IMR-90 (cell line): Measurements from ENCODE around the gene PAM. TPM values are rescaled to one million over a fixed set of nuclear protein-coding genes. Genes with fewer than 3 reads are reported as not detected.

Experiments used
- ATAC-seq: fragments of 200-7000 bp; cut with Tn5 transposase; 2 replicates; pipeline ENCODE4 v1.9.1; 2020; ENCODE audit warnings: low read depth, mild to moderate bottlenecking, moderate library complexity
- BruUV-seq: library from RNA; stranded (reverse); fragments of 400-500 nt; replicated peaks from 2 replicates; lab custom pipeline; 2021; lab: Mats Ljungman, UMichigan
- CTCF ChIA-PET: fragments of 300-600 bp; formaldehyde crosslinking; extraction: SDS; loops from one replicate; lab custom pipeline; 2021; ENCODE audit warnings: antibody characterized with exemption; lab: Yijun Ruan, JAX
- POLR2A ChIA-PET: fragments of 300-600 bp; sonication (Branson Sonifier 250); formaldehyde crosslinking; loops from one replicate; lab custom pipeline; 2022; ENCODE audit warnings: antibody characterized with exemption; ENCODE audit not compliant: unreplicated experiment; lab: Charles Lee
- DNase-seq: peaks from one replicate; pipeline ENCODE4 v3.0.0; 2013
- H2AFZ ChIP-seq: replicated peaks from 2 replicates; pipeline ENCODE3; 2013; ENCODE audit warnings: low read length, mild to moderate bottlenecking; ENCODE audit not compliant: poor library complexity
- H2AK5ac ChIP-seq: 2 replicates; pipeline ENCODE4 v1.6.1; 2013; ENCODE audit warnings: low read depth, low read length, inconsistent platforms
- H2AK9ac ChIP-seq: replicated peaks from 2 replicates; pipeline ENCODE3; 2013; ENCODE audit warnings: mild to moderate bottlenecking, low read depth, low read length, moderate library complexity; ENCODE audit not compliant: poor library complexity
- H2BK120ac ChIP-seq: 2 replicates; pipeline ENCODE4 v1.6.1; 2013; ENCODE audit warnings: low read depth, low read length, inconsistent platforms
- H2BK15ac ChIP-seq: 3 replicates; pipeline ENCODE4 v1.6.1; 2013; ENCODE audit warnings: low read depth, low read length, inconsistent platforms
- H2BK20ac ChIP-seq: 2 replicates; pipeline ENCODE4 v1.6.1; 2013; ENCODE audit warnings: low read depth, mild to moderate bottlenecking, inconsistent platforms, low read length, moderate library complexity
- H2BK5ac ChIP-seq: 2 replicates; pipeline ENCODE4 v1.6.1; 2013; ENCODE audit warnings: mild to moderate bottlenecking, low read depth, low read length, inconsistent platforms; ENCODE audit not compliant: poor library complexity, severe bottlenecking
- H3K14ac ChIP-seq: replicated peaks from 2 replicates; pipeline ENCODE4 v1.6.1; 2013; ENCODE audit warnings: low read depth, low read length, inconsistent platforms
- H3K18ac ChIP-seq: 2 replicates; pipeline ENCODE4 v1.6.1; 2013; ENCODE audit warnings: low read depth, low read length, control low read depth
- H3K23ac ChIP-seq: 2 replicates; pipeline ENCODE4 v1.6.1; 2013; ENCODE audit warnings: low read depth, low read length, inconsistent platforms
- H3K27ac ChIP-seq: 2 replicates; pipeline ENCODE4 v1.5.1; 2013; ENCODE audit warnings: mild to moderate bottlenecking, control low read depth, low read length; ENCODE audit not compliant: insufficient read depth
- H3K27me3 ChIP-seq: 2 replicates; pipeline ENCODE4 v1.6.1; 2013; ENCODE audit warnings: low read length; ENCODE audit not compliant: control insufficient read depth, insufficient read depth
- H3K36me3 ChIP-seq: 2 replicates; pipeline ENCODE4 v1.6.1; 2013; ENCODE audit warnings: low read length, mixed read lengths; ENCODE audit not compliant: control insufficient read depth, insufficient read depth
- H3K4ac ChIP-seq: 2 replicates; pipeline ENCODE4 v1.6.1; 2013; ENCODE audit warnings: low read depth, low read length, inconsistent platforms
- H3K4me1 ChIP-seq: 2 replicates; pipeline ENCODE4 v1.6.1; 2013; ENCODE audit warnings: low read length, mixed read lengths; ENCODE audit not compliant: control insufficient read depth, insufficient read depth
- H3K4me2 ChIP-seq: 2 replicates; pipeline ENCODE4 v1.6.1; 2013; ENCODE audit warnings: low read depth, mild to moderate bottlenecking, control low read depth, low read length, moderate library complexity
- H3K4me3 ChIP-seq: 2 replicates; pipeline ENCODE4 v1.5.1; 2013; ENCODE audit warnings: low read depth, mild to moderate bottlenecking, control low read depth, low read length, moderate library complexity; ENCODE audit not compliant: insufficient read depth
- H3K56ac ChIP-seq: 2 replicates; pipeline ENCODE4 v1.6.1; 2013; ENCODE audit warnings: low read length, inconsistent platforms; ENCODE audit not compliant: insufficient read depth; ENCODE audit errors: extremely low read depth
- H3K79me1 ChIP-seq, 2 experiments: 2 replicates each; pipeline ENCODE4 v1.6.1; 2013; ENCODE audit warnings: low read length in 2 of 2, inconsistent platforms in 1 of 2, low read depth in 1 of 2
- H3K9ac ChIP-seq: 2 replicates; pipeline ENCODE4 v1.6.1; 2013; ENCODE audit warnings: low read depth, low read length, control low read depth
- H3K9me1 ChIP-seq: 2 replicates; pipeline ENCODE4 v1.6.1; 2013; ENCODE audit warnings: low read length, inconsistent platforms; ENCODE audit not compliant: insufficient read depth
- H3K9me3 ChIP-seq: 2 replicates; pipeline ENCODE4 v1.6.1; 2013; ENCODE audit warnings: low read length; ENCODE audit not compliant: control insufficient read depth, insufficient read depth
- H4K20me1 ChIP-seq: 2 replicates; pipeline ENCODE4 v1.6.1; 2013; ENCODE audit warnings: low read length, inconsistent platforms; ENCODE audit not compliant: insufficient read depth
- H4K5ac ChIP-seq: 2 replicates; pipeline ENCODE4 v1.6.1; 2013; ENCODE audit warnings: mild to moderate bottlenecking, low read depth, low read length, control low read depth
- H4K8ac ChIP-seq, 2 experiments: 2 replicates each; pipeline ENCODE4 v1.6.1; 2013; ENCODE audit warnings: low read depth in 2 of 2, low read length in 2 of 2, control low read depth in 1 of 2, inconsistent platforms in 1 of 2
- H4K91ac ChIP-seq: 2 replicates; pipeline ENCODE4 v1.6.1; 2013; ENCODE audit warnings: low read depth, low read length, inconsistent platforms; ENCODE audit not compliant: insufficient read depth
- BHLHE40 ChIP-seq: fragments of 150-350 bp; IDR thresholded peaks from 2 replicates; pipeline ENCODE4 v1.6.1; 2016; ENCODE audit warnings: mild to moderate bottlenecking, low read depth, low read length
- CEBPB ChIP-seq: IDR thresholded peaks from 2 replicates; pipeline ENCODE4 v1.6.1; 2012; ENCODE audit warnings: low read depth, low read length, improper control_type of control experiment
- CHD1 ChIP-seq: IDR thresholded peaks from 2 replicates; pipeline ENCODE4 v1.6.1; 2012; ENCODE audit warnings: low read depth, low read length, improper control_type of control experiment
- FOS ChIP-seq: fragments of 150-350 bp; IDR thresholded peaks from 2 replicates; pipeline ENCODE4 v1.6.1; 2016; ENCODE audit warnings: low read depth, low read length
- MAFK ChIP-seq: IDR thresholded peaks from 2 replicates; pipeline ENCODE4 v1.6.1; 2012; ENCODE audit warnings: low read depth, low read length, improper control_type of control experiment
- MAZ ChIP-seq: IDR thresholded peaks from 2 replicates; pipeline ENCODE4 v1.6.1; 2012; ENCODE audit warnings: low read depth, mild to moderate bottlenecking, low read length, improper control_type of control experiment, moderate library complexity, borderline replicate concordance
- NFE2L2 ChIP-seq: fragments of 150-350 bp; IDR thresholded peaks from 2 replicates; pipeline ENCODE4 v1.6.1; 2016; ENCODE audit warnings: low read depth, mild to moderate bottlenecking, low read length
- POLR2A ChIP-seq: IDR thresholded peaks from 2 replicates; pipeline ENCODE4 v1.6.1; 2012; ENCODE audit warnings: mild to moderate bottlenecking, low read depth, low read length
- SMC3 ChIP-seq: fragments of 150-350 bp; IDR thresholded peaks from 2 replicates; pipeline ENCODE4 v1.6.1; 2016; ENCODE audit warnings: low read depth, mild to moderate bottlenecking, antibody characterized with exemption, low read length, moderate library complexity
- USF2 ChIP-seq: fragments of 150-350 bp; IDR thresholded peaks from 2 replicates; pipeline ENCODE4 v1.6.1; 2017; ENCODE audit warnings: mild to moderate bottlenecking, antibody characterized with exemption, low read length, low read depth
- WGBS, 2 experiments: methylation state at CpG; one replicate each; pipeline versions ENCODE4 v1.1.5 to v1.1.7; 2013; ENCODE audit warnings: missing lambda C conversion rate in 2 of 2; ENCODE audit not compliant: insufficient read length in 1 of 2; ENCODE audit errors: extremely low coverage in 2 of 2; 5-methylcytosine and 5-hydroxymethylcytosine counted together
- dilution Hi-C: fragments of 300-500 bp; cut with HindIII; formaldehyde crosslinking; loops from one replicate; pipeline ENCODE4 v1.14.3; 2018; ENCODE audit warnings: low sequenced_read_pairs; ENCODE audit not compliant: unreplicated experiment
- in situ Hi-C: fragments of 300-500 bp; cut with MboI; formaldehyde crosslinking; loops from 3 replicates; pipeline ENCODE4 v1.14.3; 2019; ENCODE audit warnings: low sequenced_read_pairs, inconsistent platforms, mixed read lengths
- intact Hi-C: fragments of 100-400 bp; cut with micrococcal nuclease; formaldehyde crosslinking; loops from 2 replicates; pipeline ENCODE4 v1.10.0; 2022
- polyA plus RNA-seq, 3 experiments: library from polyadenylated mRNA; depleted of rRNA; stranded (reverse); fragments of >200 nt; gene quantifications; 2 replicates each; pipeline ENCODE4 v1.2.3, GENCODE V29; 2012; ENCODE audit warnings: low replicate concordance in 1 of 3
- total RNA-seq: library from RNA; depleted of rRNA; stranded (reverse); fragments of >200 nt; gene quantifications from 2 replicates; pipeline ENCODE4 v1.2.3, GENCODE V29; 2012
- TF ChIP-seq, protein P1 (sequence below): fragments of 150-350 bp; IDR thresholded peaks from 2 replicates; pipeline ENCODE4 v1.6.1; 2016; ENCODE audit warnings: low read depth, mild to moderate bottlenecking, low read length, moderate library complexity, borderline replicate concordance

PAM gene
- total and polyA plus RNA-seq, 2 of the 4 experiments (the other 2 are of a cell fraction), result 115 to 179 TPM

GRCh38 chr5:102865510-102866236 is 110.6 kb downstream of the PAM start:
- DNase-seq (peak; percentile 88), ATAC-seq (peak; percentile 83)
- no peak overlapping the region for H2AK5ac ChIP-seq
- peak overlapping the region; percentile 71 for H3K9ac ChIP-seq
- TF ChIP-seq, protein P1, sequence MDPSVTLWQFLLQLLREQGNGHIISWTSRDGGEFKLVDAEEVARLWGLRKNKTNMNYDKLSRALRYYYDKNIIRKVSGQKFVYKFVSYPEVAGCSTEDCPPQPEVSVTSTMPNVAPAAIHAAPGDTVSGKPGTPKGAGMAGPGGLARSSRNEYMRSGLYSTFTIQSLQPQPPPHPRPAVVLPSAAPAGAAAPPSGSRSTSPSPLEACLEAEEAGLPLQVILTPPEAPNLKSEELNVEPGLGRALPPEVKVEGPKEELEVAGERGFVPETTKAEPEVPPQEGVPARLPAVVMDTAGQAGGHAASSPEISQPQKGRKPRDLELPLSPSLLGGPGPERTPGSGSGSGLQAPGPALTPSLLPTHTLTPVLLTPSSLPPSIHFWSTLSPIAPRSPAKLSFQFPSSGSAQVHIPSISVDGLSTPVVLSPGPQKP, result no peak
- TF ChIP-seq USF2 (peak; percentile 33; the same call in 1 of the 2 replicates), FOS (peak; percentile 64; the same call in 1 of the 2 replicates), CHD1 (peak; percentile 36; the same call in 1 of the 2 replicates), NFE2L2 (no peak), BHLHE40 (peak; percentile 97), MAFK (peak; percentile 53), MAZ (no peak), SMC3 (no peak), CEBPB (peak; percentile 74), POLR2A (peak; percentile 82)
- peak overlapping the region; percentile 6 for H4K5ac ChIP-seq
- H2BK5ac ChIP-seq, result peak overlapping the region; percentile 72
- peaks cover 5% of the 10 kb centered on the region; the same call in 1 of the 2 replicates for H3K9me1 ChIP-seq
- CTCF ChIA-PET, result interaction anchor here (0.7 to 0.9 kb wide), 2 partner anchors 11 to 274 kb away, joined by 3 to 5 read pairs; no protein-coding TSS in a partner anchor
- H4K91ac ChIP-seq, result peak overlapping the region; percentile 57
- H2BK20ac ChIP-seq, result peak overlapping the region; percentile 50; the same call in 1 of the 2 replicates
- peaks cover 16 to 28% of the 10 kb centered on the region in 2 experiments; a peak in 3 of 4 replicates for H3K79me1 ChIP-seq
- TSS peak; percentile 87 for BruUV-seq
- H2BK120ac ChIP-seq, result peak overlapping the region; percentile 90
- peaks cover 2% of the 10 kb centered on the region for H3K4me1 ChIP-seq
- no peaks in the 10 kb centered on the region for H3K27me3 ChIP-seq
- peak overlapping the region; percentile 77 for H3K56ac ChIP-seq
- dilution Hi-C loops, result no loop called here
- peak overlapping the region; percentile 56 for H3K4me3 ChIP-seq
- POLR2A ChIA-PET, result interaction anchor here (0.5 kb wide), 1 partner anchor 41 kb away, joined by 3 read pairs; no protein-coding TSS in a partner anchor
- intact Hi-C loops, result loop anchor here (5.0 kb wide), 4 partner anchors 107 to 183 kb away; partner anchors contain the start of gene PAM
- H2BK15ac ChIP-seq, result peak overlapping the region; percentile 73; the same call in 1 of the 3 replicates
- peaks cover 4% of the 10 kb centered on the region for H3K36me3 ChIP-seq
- 0% methylated on average over 24 of the region's 54 CpGs; no CpG with 5 or more reads in 1 of the 2 experiments for WGBS, 2 experiments
- H3K14ac ChIP-seq, result peak overlapping the region; percentile 91
- H3K23ac ChIP-seq, result peak overlapping the region; percentile 96
- peak overlapping the region; percentile 79 for H3K27ac ChIP-seq
- H3K4ac ChIP-seq, result peak overlapping the region; percentile 69
- no peaks in the 10 kb centered on the region for H4K20me1 ChIP-seq
- in situ Hi-C loops, result no loop called here
- peak overlapping the region; percentile 84 for H2AFZ ChIP-seq
- H3K4me2 ChIP-seq, result peak overlapping the region; percentile 84
- peak overlapping the region; percentile 32 to 42; a peak in 3 of 4 replicates for H4K8ac ChIP-seq
- peak overlapping the region; percentile 75 for H3K18ac ChIP-seq
- H3K9me3 ChIP-seq, result no peaks in the 10 kb centered on the region
- H2AK9ac ChIP-seq, result peak overlapping the region; percentile 56
